BLaER1 (cell line): Measurements from ENCODE around the gene AKAP6.

Source experiments
- H3K27ac ChIP-seq: shearing (Covaris generic); formaldehyde crosslinking; 2 replicates; pipeline ENCODE4 v1.8.1; 2022
- H3K27me3 ChIP-seq: shearing (Covaris generic); formaldehyde crosslinking; 2 replicates; pipeline ENCODE4 v1.8.1; 2022
- H3K36me3 ChIP-seq: shearing (Covaris generic); formaldehyde crosslinking; 2 replicates; pipeline ENCODE4 v1.8.1; 2022
- H3K4me1 ChIP-seq: shearing (Covaris generic); formaldehyde crosslinking; 2 replicates; pipeline ENCODE4 v1.8.1; 2022
- H3K4me2 ChIP-seq: shearing (Covaris generic); formaldehyde crosslinking; 2 replicates; pipeline ENCODE4 v1.8.1; 2022
- H3K4me3 ChIP-seq: shearing (Covaris generic); formaldehyde crosslinking; 2 replicates; pipeline ENCODE4 v1.8.1; 2022
- H3K9ac ChIP-seq: shearing (Covaris generic); formaldehyde crosslinking; 2 replicates; pipeline ENCODE4 v1.8.1; 2022
- H3K9me3 ChIP-seq: shearing (Covaris generic); formaldehyde crosslinking; 2 replicates; pipeline ENCODE4 v1.8.1; 2022
- H4K20me1 ChIP-seq: shearing (Covaris generic); formaldehyde crosslinking; 2 replicates; pipeline ENCODE4 v1.8.1; 2022
- Cebpa-rat ChIP-seq: shearing (Covaris generic); IDR thresholded peaks from 2 replicates; pipeline ENCODE4 v1.8.1; 2022

The AKAP6 gene

DNA sequence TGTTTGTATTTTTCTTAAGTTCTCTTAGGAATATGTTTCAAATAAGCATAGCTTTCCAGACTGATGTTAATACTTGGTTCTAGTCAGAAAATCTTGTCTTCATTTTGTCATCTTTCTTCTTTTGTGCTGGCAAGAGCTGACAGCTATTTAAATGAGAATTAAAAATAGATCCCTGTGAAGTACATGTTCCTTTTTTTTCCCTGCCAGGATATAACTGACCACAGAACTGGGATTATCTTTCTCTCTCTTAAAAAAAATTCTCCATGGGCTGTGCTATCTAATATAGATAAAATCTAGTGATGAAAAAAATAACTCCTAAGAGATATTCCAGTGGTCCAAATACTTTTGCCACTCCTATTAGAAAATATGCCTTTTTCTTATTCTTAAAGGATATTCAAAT, 163.4 kb downstream of the AKAP6 start:
- no peak for TF ChIP-seq Cebpa-rat
- no peaks in the 10 kb centered on the region for H3K9me3 ChIP-seq
- no peak overlapping the region for H3K4me3 ChIP-seq
- H3K4me1 ChIP-seq: no peaks in the 10 kb centered on the region
- H3K36me3 ChIP-seq: no peaks in the 10 kb centered on the region
- H3K4me2 ChIP-seq: no peak overlapping the region
- H3K27ac ChIP-seq: no peak overlapping the region
- H3K27me3 ChIP-seq: no peaks in the 10 kb centered on the region
- H4K20me1 ChIP-seq: no peaks in the 10 kb centered on the region
- no peak overlapping the region for H3K9ac ChIP-seq

DNA sequence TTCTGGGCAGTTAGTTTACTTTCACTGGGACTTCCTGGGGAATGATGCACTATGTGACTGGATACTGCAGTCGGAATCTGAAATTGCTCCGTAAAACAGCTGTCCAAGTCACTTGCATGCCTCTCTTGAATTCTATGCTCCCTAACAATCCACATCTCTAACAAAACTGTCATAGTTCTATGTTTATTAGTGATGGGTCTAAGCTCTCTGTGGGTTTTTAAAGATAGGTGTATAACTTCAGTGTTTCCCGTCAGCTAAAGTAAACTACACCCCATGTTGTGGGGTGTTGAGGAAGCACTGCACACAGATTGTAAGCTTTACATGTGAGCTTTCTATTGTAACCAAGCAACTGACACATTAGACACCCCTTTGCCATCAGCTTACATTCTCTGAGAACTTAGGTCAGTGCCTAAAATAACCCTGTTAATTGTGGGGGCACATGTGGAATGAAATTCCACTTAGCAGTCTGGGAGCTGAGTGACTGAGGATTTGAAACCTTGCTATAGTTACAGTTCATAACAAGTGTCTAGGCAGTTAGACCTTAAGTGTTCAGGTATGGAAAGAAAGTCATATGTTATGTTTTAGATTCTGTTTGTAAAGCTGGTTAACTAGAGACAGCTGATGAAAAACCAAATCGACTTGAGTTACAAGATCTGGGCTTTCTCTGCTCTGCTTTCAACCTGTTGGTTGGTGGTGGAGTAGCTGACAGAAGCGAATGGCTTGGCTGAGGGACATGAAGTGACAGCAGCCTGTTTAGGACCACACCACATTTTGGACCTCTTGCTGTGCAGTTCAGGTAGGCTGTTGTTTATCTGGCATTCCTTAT, 165.7 kb downstream of the AKAP6 start:
- H3K4me2 ChIP-seq: no peak overlapping the region
- no peaks in the 10 kb centered on the region for H4K20me1 ChIP-seq
- no peak overlapping the region for H3K4me3 ChIP-seq
- no peaks in the 10 kb centered on the region for H3K36me3 ChIP-seq
- H3K4me1 ChIP-seq: no peaks in the 10 kb centered on the region
- H3K9ac ChIP-seq: no peak overlapping the region
- H3K9me3 ChIP-seq: no peaks in the 10 kb centered on the region
- TF ChIP-seq Cebpa-rat: no peak
- no peaks in the 10 kb centered on the region for H3K27me3 ChIP-seq
- no peak overlapping the region for H3K27ac ChIP-seq

DNA sequence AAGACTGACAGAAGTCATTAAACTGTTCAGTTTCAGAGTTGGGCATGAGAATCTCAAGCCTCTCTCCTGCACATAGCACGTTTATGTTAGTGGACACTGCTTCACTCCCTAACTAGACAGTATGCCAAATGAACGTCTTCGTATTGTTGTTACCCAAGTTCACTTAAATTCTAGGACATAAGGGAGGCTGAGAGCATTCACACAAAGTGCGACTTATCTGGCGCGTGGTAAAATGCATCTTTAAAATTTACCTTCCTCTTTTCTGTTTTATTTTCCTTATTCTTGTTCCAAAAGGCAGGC, 166.3 kb downstream of the AKAP6 start:
- no peak for TF ChIP-seq Cebpa-rat
- Histone ChIP-seq H3K9ac (no peak overlapping the region), H3K27ac (no peak overlapping the region), H3K4me2 (no peak overlapping the region), H3K27me3 (no peaks in the 10 kb centered on the region), H4K20me1 (no peaks in the 10 kb centered on the region), H3K4me1 (no peaks in the 10 kb centered on the region), H3K9me3 (no peaks in the 10 kb centered on the region), H3K36me3 (no peaks in the 10 kb centered on the region), H3K4me3 (no peak overlapping the region)

DNA sequence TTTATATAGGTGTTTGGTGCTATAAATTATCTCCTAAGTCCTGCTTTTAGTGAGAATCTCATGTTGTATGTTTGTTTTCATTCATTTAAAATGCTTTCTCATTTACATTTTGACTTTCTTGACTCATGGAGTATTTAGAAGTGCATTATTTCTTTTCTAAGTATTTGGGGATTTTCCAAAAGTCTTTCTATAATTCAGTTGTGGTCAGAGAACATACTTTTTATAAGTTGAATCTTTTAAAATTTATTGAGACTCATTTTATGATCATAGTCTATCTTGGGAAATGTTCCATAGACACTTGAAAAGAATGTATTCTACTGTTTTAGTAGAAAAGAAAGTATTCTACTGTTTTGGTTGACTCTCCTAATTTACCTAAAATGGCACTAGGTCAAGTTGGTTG, 168.2 kb downstream of the AKAP6 start:
- Histone ChIP-seq H3K4me3 (no peak overlapping the region), H3K36me3 (no peaks in the 10 kb centered on the region), H3K4me2 (no peak overlapping the region), H3K9ac (no peak overlapping the region), H3K9me3 (no peaks in the 10 kb centered on the region), H3K27me3 (no peaks in the 10 kb centered on the region), H4K20me1 (no peaks in the 10 kb centered on the region), H3K27ac (no peak overlapping the region), H3K4me1 (no peaks in the 10 kb centered on the region)
- TF ChIP-seq Cebpa-rat: no peak

DNA sequence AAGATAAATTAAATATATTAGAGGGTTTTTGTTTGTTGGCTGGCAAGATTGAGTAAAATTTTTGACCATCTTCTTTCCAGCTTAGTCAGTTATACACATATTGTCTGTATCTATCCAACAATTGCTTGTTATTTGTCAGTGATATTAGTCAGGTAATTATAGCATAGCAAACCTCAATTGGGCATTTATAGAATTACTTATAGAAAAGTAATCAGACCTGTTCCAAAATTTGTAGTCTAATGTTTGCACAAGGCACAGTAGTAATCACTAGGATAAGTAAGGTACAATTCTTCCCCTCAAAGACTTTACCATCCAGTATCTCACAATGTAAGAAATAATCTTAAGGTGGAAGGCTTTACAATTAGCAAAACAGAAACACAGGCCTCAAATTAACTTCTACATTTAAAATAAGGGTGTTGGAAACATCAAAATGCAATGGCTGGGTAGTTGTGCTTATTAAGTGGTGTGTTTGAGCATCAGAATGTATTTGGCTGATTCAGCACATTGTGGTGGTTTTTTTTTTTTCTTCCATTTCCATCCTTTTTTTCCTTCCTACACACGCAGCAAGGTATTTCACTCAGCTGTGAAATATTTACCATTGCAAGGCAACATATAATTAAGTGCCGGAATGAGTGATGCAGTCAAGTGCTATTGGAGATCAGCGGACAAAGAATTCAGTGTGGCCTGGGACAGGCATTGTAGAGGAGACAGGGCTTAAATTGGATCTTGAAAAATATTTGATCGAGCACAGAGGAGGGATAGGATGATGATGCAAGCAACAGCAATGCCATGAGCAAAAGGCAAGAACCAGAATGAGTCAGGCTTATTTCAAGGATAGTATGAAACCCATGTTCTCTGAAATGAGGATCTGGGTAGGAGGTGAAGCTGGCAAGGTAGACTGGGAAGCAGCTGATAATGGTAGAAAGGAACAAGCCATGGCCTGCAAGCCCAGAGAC, 178.2 kb downstream of the AKAP6 start:
- H3K27ac ChIP-seq: no peak overlapping the region
- H3K9ac ChIP-seq: no peak overlapping the region
- TF ChIP-seq Cebpa-rat: no peak
- H3K9me3 ChIP-seq: no peaks in the 10 kb centered on the region
- no peak overlapping the region for H3K4me2 ChIP-seq
- no peak overlapping the region for H3K4me3 ChIP-seq
- H4K20me1 ChIP-seq: no peaks in the 10 kb centered on the region
- no peaks in the 10 kb centered on the region for H3K4me1 ChIP-seq
- no peaks in the 10 kb centered on the region for H3K27me3 ChIP-seq
- no peaks in the 10 kb centered on the region for H3K36me3 ChIP-seq

DNA sequence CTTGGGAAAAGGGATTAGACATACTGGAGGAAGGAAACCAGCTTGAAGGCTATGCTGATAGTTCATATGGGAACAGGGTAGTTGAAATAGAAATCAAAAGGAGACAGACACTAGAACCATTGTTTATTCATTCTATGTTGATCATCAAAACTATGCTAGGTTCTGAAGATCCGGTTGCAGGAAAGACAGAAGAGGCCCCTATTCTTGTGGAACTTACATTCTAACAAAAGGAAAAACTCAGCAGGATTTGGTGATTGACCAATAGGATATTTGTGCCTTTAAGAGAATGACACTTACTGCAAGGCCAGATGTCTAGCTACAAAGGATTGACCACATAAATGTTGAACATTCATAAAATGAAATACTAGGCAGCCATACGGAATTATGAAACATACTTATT, 179.2 kb downstream of the AKAP6 start:
- no peaks in the 10 kb centered on the region for H3K9me3 ChIP-seq
- H3K27me3 ChIP-seq: no peaks in the 10 kb centered on the region
- no peak overlapping the region for H3K27ac ChIP-seq
- H3K36me3 ChIP-seq: no peaks in the 10 kb centered on the region
- no peaks in the 10 kb centered on the region for H4K20me1 ChIP-seq
- H3K4me3 ChIP-seq: no peak overlapping the region
- TF ChIP-seq Cebpa-rat: no peak
- no peak overlapping the region for H3K9ac ChIP-seq
- H3K4me2 ChIP-seq: no peak overlapping the region
- H3K4me1 ChIP-seq: no peaks in the 10 kb centered on the region

DNA sequence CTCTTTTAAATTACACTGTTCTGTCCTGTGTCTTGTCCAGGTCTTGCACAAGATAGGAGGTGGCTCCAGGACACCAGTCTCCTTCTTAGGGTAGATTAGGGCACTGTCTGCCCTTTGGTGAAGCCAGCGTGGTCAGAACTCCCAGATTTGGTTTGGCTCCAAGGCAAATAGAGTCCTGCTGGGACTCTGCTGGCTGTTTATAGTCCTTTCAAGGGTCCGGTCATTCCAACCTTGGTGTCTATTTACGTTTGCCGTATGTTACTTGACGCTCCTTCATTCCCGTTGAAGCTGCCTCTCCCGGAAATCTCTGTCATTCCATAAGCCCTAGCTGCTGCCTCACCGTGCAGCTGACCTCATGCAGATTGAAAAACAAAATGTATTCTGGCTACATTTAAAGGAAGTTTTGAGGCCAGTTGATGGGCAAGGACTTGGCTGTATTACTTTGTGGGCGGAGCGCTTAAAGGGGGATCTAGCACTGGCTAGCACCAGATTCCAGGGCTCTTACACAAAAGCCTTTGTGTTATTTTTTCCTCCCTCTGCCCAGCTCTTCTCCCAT, 180.6 kb downstream of the AKAP6 start:
- no peak overlapping the region for H3K27ac ChIP-seq
- H3K4me2 ChIP-seq: no peak overlapping the region
- no peak overlapping the region for H3K4me3 ChIP-seq
- H3K9ac ChIP-seq: no peak overlapping the region
- no peaks in the 10 kb centered on the region for H3K27me3 ChIP-seq
- H3K36me3 ChIP-seq: no peaks in the 10 kb centered on the region
- no peaks in the 10 kb centered on the region for H3K4me1 ChIP-seq
- H4K20me1 ChIP-seq: no peaks in the 10 kb centered on the region
- H3K9me3 ChIP-seq: no peaks in the 10 kb centered on the region
- TF ChIP-seq Cebpa-rat: no peak

DNA sequence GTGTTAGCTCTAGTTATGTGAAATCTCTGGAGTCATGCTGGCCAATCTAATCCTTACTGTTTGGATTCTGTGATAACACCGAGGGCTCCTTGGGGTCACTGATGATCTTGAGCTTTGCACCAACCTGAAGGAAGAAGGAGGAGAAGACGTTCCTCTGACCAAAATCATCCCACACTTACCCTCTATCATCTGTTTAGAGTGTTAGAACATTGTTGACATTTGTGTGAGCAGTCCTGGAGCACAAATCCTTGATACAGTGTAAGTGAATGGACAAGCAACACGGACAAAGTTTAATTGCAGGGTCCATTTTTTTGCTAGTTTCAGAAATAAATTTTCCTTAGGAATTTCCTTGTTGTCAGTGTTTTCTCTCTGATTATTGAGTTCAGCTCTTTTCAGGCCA, 181.7 kb downstream of the AKAP6 start:
- Histone ChIP-seq H3K9ac (no peak overlapping the region), H3K9me3 (no peaks in the 10 kb centered on the region), H3K4me3 (no peak overlapping the region), H3K27me3 (no peaks in the 10 kb centered on the region), H3K4me1 (no peaks in the 10 kb centered on the region), H3K36me3 (no peaks in the 10 kb centered on the region), H3K27ac (no peak overlapping the region), H3K4me2 (no peak overlapping the region), H4K20me1 (no peaks in the 10 kb centered on the region)
- TF ChIP-seq Cebpa-rat: no peak

DNA sequence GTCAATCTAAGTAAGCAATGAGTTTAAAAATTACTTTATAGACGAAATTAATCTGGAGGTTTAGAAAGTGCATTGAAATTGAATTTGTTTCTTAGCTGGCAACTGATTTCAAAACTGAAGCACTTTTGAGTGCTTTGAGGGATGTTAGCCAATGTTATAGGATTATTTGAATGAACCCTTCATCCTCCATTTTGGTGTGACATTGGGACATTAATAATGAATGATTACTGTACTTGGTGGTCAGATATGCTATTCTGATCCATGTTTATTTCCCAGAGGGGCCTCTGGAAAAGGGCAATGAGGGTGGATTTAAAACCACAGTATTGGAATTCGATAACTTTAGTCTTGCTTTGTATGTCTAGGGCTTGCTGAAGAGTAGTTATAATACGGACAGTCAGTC, 183.2 kb downstream of the AKAP6 start:
- no peaks in the 10 kb centered on the region for H4K20me1 ChIP-seq
- H3K4me2 ChIP-seq: no peak overlapping the region
- H3K27ac ChIP-seq: no peak overlapping the region
- H3K27me3 ChIP-seq: no peaks in the 10 kb centered on the region
- H3K4me1 ChIP-seq: no peaks in the 10 kb centered on the region
- no peak overlapping the region for H3K4me3 ChIP-seq
- H3K36me3 ChIP-seq: no peaks in the 10 kb centered on the region
- no peaks in the 10 kb centered on the region for H3K9me3 ChIP-seq
- TF ChIP-seq Cebpa-rat: no peak
- H3K9ac ChIP-seq: no peak overlapping the region

DNA sequence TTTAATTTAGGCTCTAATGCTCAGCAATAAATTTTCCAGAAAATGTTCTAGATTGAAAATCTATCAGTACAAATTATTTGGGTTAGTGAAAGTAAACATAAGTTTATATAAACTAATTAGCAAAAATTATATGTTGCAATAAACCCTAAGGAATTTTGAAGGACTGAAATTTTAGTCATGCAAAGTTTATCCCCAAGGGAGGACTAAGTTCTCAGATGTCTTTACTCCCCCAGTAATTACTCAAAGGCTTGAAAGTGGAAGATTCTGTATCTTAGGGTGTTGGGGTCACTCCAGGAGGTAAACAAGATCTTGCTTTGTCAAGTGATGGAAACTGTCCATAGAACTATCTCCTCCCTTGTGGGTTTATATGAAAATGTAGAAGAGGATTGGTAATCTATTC, 183.7 kb downstream of the AKAP6 start:
- H3K27ac ChIP-seq: no peak overlapping the region
- H3K4me1 ChIP-seq: no peaks in the 10 kb centered on the region
- H3K4me3 ChIP-seq: no peak overlapping the region
- no peaks in the 10 kb centered on the region for H4K20me1 ChIP-seq
- H3K9ac ChIP-seq: no peak overlapping the region
- no peak overlapping the region for H3K4me2 ChIP-seq
- no peak for TF ChIP-seq Cebpa-rat
- H3K36me3 ChIP-seq: no peaks in the 10 kb centered on the region
- no peaks in the 10 kb centered on the region for H3K9me3 ChIP-seq
- H3K27me3 ChIP-seq: no peaks in the 10 kb centered on the region
